Measurements from ENCODE around the gene SERPINA5.

DNA sequence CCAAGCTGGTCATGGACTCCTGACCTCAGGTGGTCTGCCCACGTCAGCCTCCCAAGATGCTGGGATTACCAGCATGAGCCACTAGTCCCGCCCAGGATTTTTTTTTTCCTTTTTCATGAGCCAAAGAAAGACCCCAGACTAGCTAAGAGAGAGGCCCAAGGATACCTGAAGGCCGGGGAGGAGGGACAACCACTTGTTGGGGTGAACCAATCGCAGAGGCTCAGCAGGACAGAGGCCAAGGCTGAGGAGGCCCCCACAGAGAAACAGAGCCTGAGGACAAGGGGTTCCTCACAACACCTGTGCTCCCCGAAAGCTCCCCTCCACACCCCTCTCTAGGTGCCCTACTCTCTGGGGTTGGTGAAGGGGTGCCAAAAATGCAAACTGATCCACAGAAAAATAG is 30.0 kb downstream of the SERPINA5 start:
- TF ChIP-seq EZH2 (IDR thresholded peaks at IDR 0.05; ENCODE audit: low read depth), result no peak
- TF ChIP-seq, protein P1, sequence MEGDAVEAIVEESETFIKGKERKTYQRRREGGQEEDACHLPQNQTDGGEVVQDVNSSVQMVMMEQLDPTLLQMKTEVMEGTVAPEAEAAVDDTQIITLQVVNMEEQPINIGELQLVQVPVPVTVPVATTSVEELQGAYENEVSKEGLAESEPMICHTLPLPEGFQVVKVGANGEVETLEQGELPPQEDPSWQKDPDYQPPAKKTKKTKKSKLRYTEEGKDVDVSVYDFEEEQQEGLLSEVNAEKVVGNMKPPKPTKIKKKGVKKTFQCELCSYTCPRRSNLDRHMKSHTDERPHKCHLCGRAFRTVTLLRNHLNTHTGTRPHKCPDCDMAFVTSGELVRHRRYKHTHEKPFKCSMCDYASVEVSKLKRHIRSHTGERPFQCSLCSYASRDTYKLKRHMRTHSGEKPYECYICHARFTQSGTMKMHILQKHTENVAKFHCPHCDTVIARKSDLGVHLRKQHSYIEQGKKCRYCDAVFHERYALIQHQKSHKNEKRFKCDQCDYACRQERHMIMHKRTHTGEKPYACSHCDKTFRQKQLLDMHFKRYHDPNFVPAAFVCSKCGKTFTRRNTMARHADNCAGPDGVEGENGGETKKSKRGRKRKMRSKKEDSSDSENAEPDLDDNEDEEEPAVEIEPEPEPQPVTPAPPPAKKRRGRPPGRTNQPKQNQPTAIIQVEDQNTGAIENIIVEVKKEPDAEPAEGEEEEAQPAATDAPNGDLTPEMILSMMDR (conservative IDR thresholded peaks at IDR 0.05), result no peak

All from PC-9 (cell line).